Measurements from ENCODE around the gene KLRF1.
"Not testable (repeated sequence)": the region's sequence is repeated elsewhere in the genome, so short reads cannot be mapped to it uniquely, and the experiment has no call there.

KLRF1 gene

GRCh38 chr12:9876120-9876519 is 48.8 kb downstream of the KLRF1 start:
- not testable (repeated sequence) for H4K91ac ChIP-seq (ENCODE audit: low read depth, low read length, poor library complexity); H3K27ac ChIP-seq (replicated peaks; ENCODE audit: low read length); H3K27me3 ChIP-seq (ENCODE audit: control insufficient read depth in 3 of 3, insufficient read depth in 3 of 3, low read depth in 1 of 3, low read length in 3 of 3); H3K36me3 ChIP-seq (replicated peaks in 1 of 2; ENCODE audit: control insufficient read depth in 2 of 2, insufficient read depth in 2 of 2, low read length in 2 of 2); H2BK120ac ChIP-seq (ENCODE audit: low read depth, low read length); H2BK12ac ChIP-seq (ENCODE audit: low read length); H2AFZ ChIP-seq (ENCODE audit: low read length); H3K4me1 ChIP-seq (ENCODE audit: control insufficient read depth in 2 of 2, insufficient read depth in 1 of 2, low read depth in 1 of 2, low read length in 2 of 2); H3K23ac ChIP-seq (ENCODE audit: low read depth, low read length, poor library complexity); H2BK5ac ChIP-seq (ENCODE audit: low read length); H3K18ac ChIP-seq (ENCODE audit: low read length); H3K4me3 ChIP-seq (ENCODE audit: low read length in 2 of 2); H4K8ac ChIP-seq (ENCODE audit: low read depth, low read length); H2BK15ac ChIP-seq (ENCODE audit: low read length); H3K4me2 ChIP-seq (ENCODE audit: insufficient read depth, low read length, poor library complexity, severe bottlenecking); H3K79me1 ChIP-seq (ENCODE audit: low read depth, low read length); H3K14ac ChIP-seq (ENCODE audit: low read length); H3K9me3 ChIP-seq (replicated peaks in 1 of 2; ENCODE audit: control insufficient read depth in 2 of 2, insufficient read depth in 1 of 2, low read depth in 1 of 2, low read length in 2 of 2); DNase-seq (ENCODE audit: low spot score); H3K4ac ChIP-seq (ENCODE audit: low read length); H3K9ac ChIP-seq (ENCODE audit: low read depth, low read length, poor library complexity); H2AK5ac ChIP-seq (ENCODE audit: low read depth, low read length)
- WGBS, 2 donors (ENCODE audit: extremely low coverage in 2 of 2, insufficient read length in 2 of 2, insufficient replicate concordance in 1 of 2) = no CpG with 5 or more reads among the region's 26 CpGs

GRCh38 chr12:9880532-9881078 is 53.3 kb downstream of the KLRF1 start:
- no peak overlapping the region for H4K91ac ChIP-seq (ENCODE audit: low read depth, low read length, poor library complexity)
- no peaks in the 10 kb centered on the region for H3K4me1 ChIP-seq (ENCODE audit: control insufficient read depth in 2 of 2, insufficient read depth in 1 of 2, low read depth in 1 of 2, low read length in 2 of 2)
- no peak for DNase-seq (ENCODE audit: low spot score)
- H2BK5ac ChIP-seq (ENCODE audit: low read length) = no peak overlapping the region
- no peak overlapping the region for H3K18ac ChIP-seq (ENCODE audit: low read length)
- no peak overlapping the region for H3K27ac ChIP-seq (replicated peaks; ENCODE audit: low read length)
- H3K4me3 ChIP-seq (ENCODE audit: low read length in 2 of 2) = no peak overlapping the region
- H2BK15ac ChIP-seq (ENCODE audit: low read length) = no peak overlapping the region
- no peak overlapping the region for H3K9ac ChIP-seq (ENCODE audit: low read depth, low read length, poor library complexity)
- H3K79me1 ChIP-seq (ENCODE audit: low read depth, low read length) = no peaks in the 10 kb centered on the region
- no peak overlapping the region for H3K23ac ChIP-seq (ENCODE audit: low read depth, low read length, poor library complexity)
- H2AFZ ChIP-seq (ENCODE audit: low read length) = no peak overlapping the region
- no peak overlapping the region for H3K14ac ChIP-seq (ENCODE audit: low read length)
- no peaks in the 10 kb centered on the region for H3K36me3 ChIP-seq (replicated peaks in 1 of 2; ENCODE audit: control insufficient read depth in 2 of 2, insufficient read depth in 2 of 2, low read length in 2 of 2)
- H3K27me3 ChIP-seq (ENCODE audit: control insufficient read depth in 3 of 3, insufficient read depth in 3 of 3, low read depth in 1 of 3, low read length in 3 of 3) = no peaks in the 10 kb centered on the region
- H4K8ac ChIP-seq (ENCODE audit: low read depth, low read length) = no peak overlapping the region
- WGBS, 2 donors (ENCODE audit: extremely low coverage in 2 of 2, insufficient read length in 2 of 2, insufficient replicate concordance in 1 of 2) = 100% methylated on average over 1 of the region's 4 CpGs; no CpG with 5 or more reads in 1 of the 2 donors
- H2AK5ac ChIP-seq (ENCODE audit: low read depth, low read length) = no peak overlapping the region
- H3K4me2 ChIP-seq (ENCODE audit: insufficient read depth, low read length, poor library complexity, severe bottlenecking) = no peak overlapping the region
- H2BK120ac ChIP-seq (ENCODE audit: low read depth, low read length) = no peak overlapping the region
- H3K4ac ChIP-seq (ENCODE audit: low read length) = no peak overlapping the region
- H3K9me3 ChIP-seq (replicated peaks in 1 of 2; ENCODE audit: control insufficient read depth in 2 of 2, insufficient read depth in 1 of 2, low read depth in 1 of 2, low read length in 2 of 2) = no peaks in the 10 kb centered on the region
- no peak overlapping the region for H2BK12ac ChIP-seq (ENCODE audit: low read length)

GRCh38 chr12:9881246-9881645 is 54.0 kb downstream of the KLRF1 start, which contains the start of gene KLRF2:
KLRF2 (plus strand) TSS chr12:9881489; CDS start chr12:9881596, 107 bp downstream.
- Histone ChIP-seq H3K4me1 (ENCODE audit: control insufficient read depth in 2 of 2, insufficient read depth in 1 of 2, low read depth in 1 of 2, low read length in 2 of 2) (no peaks in the 10 kb centered on the region), H4K8ac (ENCODE audit: low read depth, low read length) (no peak within 1 kb of the TSS), H3K9ac (ENCODE audit: low read depth, low read length, poor library complexity) (no peak within 1 kb of the TSS), H3K23ac (ENCODE audit: low read depth, low read length, poor library complexity) (no peak within 1 kb of the TSS), H4K91ac (ENCODE audit: low read depth, low read length, poor library complexity) (no peak within 1 kb of the TSS), H3K14ac (ENCODE audit: low read length) (no peak within 1 kb of the TSS), H3K27me3 (ENCODE audit: control insufficient read depth in 3 of 3, insufficient read depth in 3 of 3, low read depth in 1 of 3, low read length in 3 of 3) (no peaks in the 10 kb centered on the region), H2AK5ac (ENCODE audit: low read depth, low read length) (no peak within 1 kb of the TSS), H2BK15ac (ENCODE audit: low read length) (no peak within 1 kb of the TSS), H3K79me1 (ENCODE audit: low read depth, low read length) (no peaks in the 10 kb centered on the region), H2AFZ (ENCODE audit: low read length) (no peak within 1 kb of the TSS), H2BK12ac (ENCODE audit: low read length) (no peak within 1 kb of the TSS), H2BK120ac (ENCODE audit: low read depth, low read length) (no peak within 1 kb of the TSS), H3K36me3 (replicated peaks in 1 of 2; ENCODE audit: control insufficient read depth in 2 of 2, insufficient read depth in 2 of 2, low read length in 2 of 2) (no peaks in the 10 kb centered on the region), H2BK5ac (ENCODE audit: low read length) (no peak within 1 kb of the TSS), H3K4me3 (ENCODE audit: low read length in 2 of 2) (no peak within 1 kb of the TSS), H3K9me3 (replicated peaks in 1 of 2; ENCODE audit: control insufficient read depth in 2 of 2, insufficient read depth in 1 of 2, low read depth in 1 of 2, low read length in 2 of 2) (no peaks in the 10 kb centered on the region), H3K18ac (ENCODE audit: low read length) (no peak within 1 kb of the TSS), H3K4me2 (ENCODE audit: insufficient read depth, low read length, poor library complexity, severe bottlenecking) (no peak within 1 kb of the TSS), H3K4ac (ENCODE audit: low read length) (no peak within 1 kb of the TSS), H3K27ac (replicated peaks; ENCODE audit: low read length) (no peak within 1 kb of the TSS)
- no CpG with 5 or more reads among the region's 3 CpGs for WGBS, 2 donors (ENCODE audit: extremely low coverage in 2 of 2, insufficient read length in 2 of 2, insufficient replicate concordance in 1 of 2)
- no peak for DNase-seq (ENCODE audit: low spot score)

DNA sequence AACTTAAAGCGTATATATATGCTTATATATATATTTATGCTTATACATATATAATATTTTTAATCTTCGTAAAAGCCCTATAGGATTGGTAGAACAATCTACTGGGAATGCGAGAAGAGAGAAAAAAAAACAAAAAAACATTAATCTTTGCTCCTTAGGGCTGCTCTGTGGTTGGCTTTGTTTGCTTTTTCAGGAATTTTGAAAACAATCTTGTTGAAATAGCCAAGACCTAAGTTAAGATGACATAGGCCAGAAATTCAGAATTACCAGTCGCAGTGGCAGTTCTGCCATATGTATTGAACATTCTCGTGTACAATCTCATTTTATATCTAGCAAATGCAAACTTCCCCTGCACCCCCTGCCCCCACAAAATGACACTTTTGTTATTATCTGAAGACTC is 54.7 kb downstream of the KLRF1 start:
- H2BK120ac ChIP-seq (ENCODE audit: low read depth, low read length) = no peak overlapping the region
- no peak overlapping the region for H3K4me3 ChIP-seq (ENCODE audit: low read length in 2 of 2)
- H3K4me1 ChIP-seq (ENCODE audit: control insufficient read depth in 2 of 2, insufficient read depth in 1 of 2, low read depth in 1 of 2, low read length in 2 of 2) = no peaks in the 10 kb centered on the region
- no peak overlapping the region for H4K8ac ChIP-seq (ENCODE audit: low read depth, low read length)
- no peak overlapping the region for H3K27ac ChIP-seq (replicated peaks; ENCODE audit: low read length)
- H3K23ac ChIP-seq (ENCODE audit: low read depth, low read length, poor library complexity) = no peak overlapping the region
- H3K9ac ChIP-seq (ENCODE audit: low read depth, low read length, poor library complexity) = no peak overlapping the region
- no peak overlapping the region for H2BK15ac ChIP-seq (ENCODE audit: low read length)
- no CpG with 5 or more reads among the region's 5 CpGs for WGBS, 2 donors (ENCODE audit: extremely low coverage in 2 of 2, insufficient read length in 2 of 2, insufficient replicate concordance in 1 of 2)
- no peak overlapping the region for H2AK5ac ChIP-seq (ENCODE audit: low read depth, low read length)
- H3K4me2 ChIP-seq (ENCODE audit: insufficient read depth, low read length, poor library complexity, severe bottlenecking) = no peak overlapping the region
- no peaks in the 10 kb centered on the region for H3K79me1 ChIP-seq (ENCODE audit: low read depth, low read length)
- H3K4ac ChIP-seq (ENCODE audit: low read length) = no peak overlapping the region
- H2BK5ac ChIP-seq (ENCODE audit: low read length) = no peak overlapping the region
- H2AFZ ChIP-seq (ENCODE audit: low read length) = no peak overlapping the region
- H3K9me3 ChIP-seq (replicated peaks in 1 of 2; ENCODE audit: control insufficient read depth in 2 of 2, insufficient read depth in 1 of 2, low read depth in 1 of 2, low read length in 2 of 2) = no peaks in the 10 kb centered on the region
- no peak overlapping the region for H3K18ac ChIP-seq (ENCODE audit: low read length)
- no peak for DNase-seq (ENCODE audit: low spot score)
- no peaks in the 10 kb centered on the region for H3K36me3 ChIP-seq (replicated peaks in 1 of 2; ENCODE audit: control insufficient read depth in 2 of 2, insufficient read depth in 2 of 2, low read length in 2 of 2)
- H3K14ac ChIP-seq (ENCODE audit: low read length) = no peak overlapping the region
- H4K91ac ChIP-seq (ENCODE audit: low read depth, low read length, poor library complexity) = no peak overlapping the region
- no peak overlapping the region for H2BK12ac ChIP-seq (ENCODE audit: low read length)
- H3K27me3 ChIP-seq (ENCODE audit: control insufficient read depth in 3 of 3, insufficient read depth in 3 of 3, low read depth in 1 of 3, low read length in 3 of 3) = no peaks in the 10 kb centered on the region
